ENCODE data around the gene TMEM225.

DNA sequence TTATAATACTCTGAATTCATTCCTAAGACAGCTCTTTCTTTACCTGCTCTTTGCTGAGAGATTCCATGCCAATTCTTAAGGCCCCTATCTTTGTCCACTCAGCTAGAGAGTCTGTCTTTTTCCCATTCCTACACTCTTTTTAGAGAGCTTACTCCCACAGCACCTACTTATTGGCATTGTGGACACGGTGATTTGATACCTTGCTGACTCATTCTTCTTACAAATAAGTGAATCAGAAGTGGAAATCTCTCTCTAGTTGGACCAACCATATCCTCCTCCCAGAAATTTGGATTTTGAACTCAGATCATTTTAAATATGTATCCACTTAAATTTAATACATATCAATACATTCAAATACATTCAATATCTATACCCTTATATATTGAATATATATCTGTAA, 46.8 kb downstream of the TMEM225 start:
- TF ChIP-seq, protein P1, sequence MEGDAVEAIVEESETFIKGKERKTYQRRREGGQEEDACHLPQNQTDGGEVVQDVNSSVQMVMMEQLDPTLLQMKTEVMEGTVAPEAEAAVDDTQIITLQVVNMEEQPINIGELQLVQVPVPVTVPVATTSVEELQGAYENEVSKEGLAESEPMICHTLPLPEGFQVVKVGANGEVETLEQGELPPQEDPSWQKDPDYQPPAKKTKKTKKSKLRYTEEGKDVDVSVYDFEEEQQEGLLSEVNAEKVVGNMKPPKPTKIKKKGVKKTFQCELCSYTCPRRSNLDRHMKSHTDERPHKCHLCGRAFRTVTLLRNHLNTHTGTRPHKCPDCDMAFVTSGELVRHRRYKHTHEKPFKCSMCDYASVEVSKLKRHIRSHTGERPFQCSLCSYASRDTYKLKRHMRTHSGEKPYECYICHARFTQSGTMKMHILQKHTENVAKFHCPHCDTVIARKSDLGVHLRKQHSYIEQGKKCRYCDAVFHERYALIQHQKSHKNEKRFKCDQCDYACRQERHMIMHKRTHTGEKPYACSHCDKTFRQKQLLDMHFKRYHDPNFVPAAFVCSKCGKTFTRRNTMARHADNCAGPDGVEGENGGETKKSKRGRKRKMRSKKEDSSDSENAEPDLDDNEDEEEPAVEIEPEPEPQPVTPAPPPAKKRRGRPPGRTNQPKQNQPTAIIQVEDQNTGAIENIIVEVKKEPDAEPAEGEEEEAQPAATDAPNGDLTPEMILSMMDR (conservative IDR thresholded peaks at IDR 0.05; ENCODE audit: low read depth, low read length) = no peak
- no peak for TF ChIP-seq EZH2 (IDR thresholded peaks at IDR 0.05; ENCODE audit: borderline replicate concordance, low read depth, low read length, poor library complexity, severe bottlenecking)
